Neural cell (in vitro differentiated cells): ENCODE measurements around the gene LMNA.

ENCODE experiments used
- EZH2 ChIP-seq: fragments of 200-600, 300-800 bp; shearing (Covaris generic), sonication (generic); IDR thresholded peaks from 2 replicates; pipeline ENCODE4 v1.6.1; 2014; ENCODE audit warnings: antibody characterized with exemption, low read length, borderline replicate concordance, mild to moderate bottlenecking; ENCODE audit not compliant: insufficient read depth, poor library complexity, severe bottlenecking
- POLR2AphosphoS5 ChIP-seq: IDR thresholded peaks from 2 replicates; pipeline ENCODE4 v1.6.1; 2012
- RAD21 ChIP-seq: fragments of 450-650 bp; conservative IDR thresholded peaks from 2 replicates; pipeline ENCODE4 v1.6.1; 2014; ENCODE audit warnings: antibody characterized with exemption, mild to moderate bottlenecking, moderate library complexity
- TF ChIP-seq, protein P1 (sequence below): fragments of 450-650 bp; IDR thresholded peaks from 2 replicates; pipeline ENCODE4 v1.5.1; 2014; ENCODE audit warnings: antibody characterized with exemption, mild to moderate bottlenecking, moderate library complexity; ENCODE audit not compliant: poor library complexity, severe bottlenecking

DNA sequence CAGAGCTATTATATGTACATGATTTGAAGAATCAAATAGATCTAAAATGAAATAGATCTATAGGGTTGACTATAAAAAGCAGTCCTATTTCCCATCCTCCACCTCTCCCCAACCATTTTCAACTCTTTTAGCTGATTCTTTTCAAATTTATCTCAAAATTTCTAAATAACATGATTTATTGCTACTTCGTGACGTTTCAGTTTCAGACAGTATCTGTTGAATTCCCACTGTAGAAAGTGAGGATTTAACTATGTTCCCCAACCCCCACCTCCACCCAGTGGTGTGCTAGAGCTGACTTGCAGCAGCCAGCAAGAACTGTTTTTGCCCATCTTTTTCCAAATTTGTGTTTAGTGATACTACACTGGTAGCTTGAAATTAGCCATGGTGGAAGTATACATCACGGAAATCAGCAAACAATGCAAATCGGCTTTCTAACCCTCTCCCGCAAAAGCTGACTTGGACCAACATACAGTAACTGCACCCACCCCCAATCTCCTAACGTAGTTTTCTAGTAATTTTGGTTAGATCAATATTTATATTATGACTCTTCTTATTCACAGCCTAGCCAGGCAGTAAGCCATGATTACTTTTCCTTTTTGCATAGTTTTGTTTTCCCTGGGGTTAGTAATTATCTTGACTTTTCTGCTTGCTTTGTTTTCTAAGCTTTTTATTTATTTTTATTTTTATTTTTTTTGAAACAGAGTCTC is 49.8 kb downstream of the LMNA start:
- TF ChIP-seq, protein P1, sequence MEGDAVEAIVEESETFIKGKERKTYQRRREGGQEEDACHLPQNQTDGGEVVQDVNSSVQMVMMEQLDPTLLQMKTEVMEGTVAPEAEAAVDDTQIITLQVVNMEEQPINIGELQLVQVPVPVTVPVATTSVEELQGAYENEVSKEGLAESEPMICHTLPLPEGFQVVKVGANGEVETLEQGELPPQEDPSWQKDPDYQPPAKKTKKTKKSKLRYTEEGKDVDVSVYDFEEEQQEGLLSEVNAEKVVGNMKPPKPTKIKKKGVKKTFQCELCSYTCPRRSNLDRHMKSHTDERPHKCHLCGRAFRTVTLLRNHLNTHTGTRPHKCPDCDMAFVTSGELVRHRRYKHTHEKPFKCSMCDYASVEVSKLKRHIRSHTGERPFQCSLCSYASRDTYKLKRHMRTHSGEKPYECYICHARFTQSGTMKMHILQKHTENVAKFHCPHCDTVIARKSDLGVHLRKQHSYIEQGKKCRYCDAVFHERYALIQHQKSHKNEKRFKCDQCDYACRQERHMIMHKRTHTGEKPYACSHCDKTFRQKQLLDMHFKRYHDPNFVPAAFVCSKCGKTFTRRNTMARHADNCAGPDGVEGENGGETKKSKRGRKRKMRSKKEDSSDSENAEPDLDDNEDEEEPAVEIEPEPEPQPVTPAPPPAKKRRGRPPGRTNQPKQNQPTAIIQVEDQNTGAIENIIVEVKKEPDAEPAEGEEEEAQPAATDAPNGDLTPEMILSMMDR, result no peak
- no peak for TF ChIP-seq RAD21
- TF ChIP-seq POLR2AphosphoS5, result no peak
- TF ChIP-seq EZH2, result no peak
